HEK293 (cell line): Measurements from ENCODE around the gene CALHM6.

ENCODE experiments used
- CTCF ChIA-PET: fragments of 350-600 bp; formaldehyde crosslinking; extraction: SDS; loops from one replicate; lab custom pipeline; 2021; ENCODE audit warnings: antibody characterized with exemption; lab: Yijun Ruan, JAX
- POLR2A ChIA-PET: fragments of 300-600 bp; formaldehyde crosslinking; extraction: SDS; loops from one replicate; lab custom pipeline; 2020; ENCODE audit warnings: antibody characterized with exemption, inconsistent platforms; lab: Yijun Ruan, JAX
- H3K27ac ChIP-seq: fragments of 200-500 bp; sonication (Bioruptor generic); 2 replicates; pipeline ENCODE4 v1.5.1; 2014; ENCODE audit warnings: low read depth, low read length, control low read depth, inconsistent platforms; ENCODE audit errors: extremely low read depth
- H3K36me3 ChIP-seq, 2 experiments: fragments of 200-500 bp in 1 of 2; sonication (Bioruptor generic) in 1 of 2; 1 replicate in 1 of 2; 2 replicates in 1 of 2; pipeline ENCODE4 v1.5.1; 2014 to 2017; ENCODE audit warnings: inconsistent platforms in 2 of 2, low read length in 2 of 2; ENCODE audit not compliant: control insufficient read depth in 2 of 2, insufficient read depth in 1 of 2
- H3K4me1 ChIP-seq: fragments of 200-500 bp; sonication (Bioruptor generic); 2 replicates; pipeline ENCODE4 v1.5.1; 2014; ENCODE audit warnings: mild to moderate bottlenecking, low read length, inconsistent platforms; ENCODE audit not compliant: control insufficient read depth, insufficient read depth
- H3K4me3 ChIP-seq: 2 replicates; pipeline ENCODE4 v1.5.1; 2011; ENCODE audit warnings: low read depth, mild to moderate bottlenecking, control low read depth, low read length, moderate library complexity
- H3K9me3 ChIP-seq: fragments of 200-500 bp; sonication (Bioruptor generic); 2 replicates; pipeline ENCODE4 v1.5.1; 2014; ENCODE audit warnings: low read depth, low read length, inconsistent platforms; ENCODE audit not compliant: control insufficient read depth, insufficient read depth
- HOXD13 ChIP-seq: sonication (generic); formaldehyde crosslinking; IDR thresholded peaks from 2 replicates; pipeline ENCODE4 v1.8.0; 2022; ENCODE audit warnings: missing genetic modification reagents, borderline replicate concordance
- KLF1 ChIP-seq: fragments of 450-650 bp; formaldehyde crosslinking; IDR thresholded peaks from 2 replicates; pipeline ENCODE4 v1.5.1; 2016; ENCODE audit warnings: missing biosample characterization, missing genetic modification characterization
- MZF1 ChIP-seq: fragments of 450-650 bp; formaldehyde crosslinking; IDR thresholded peaks from 2 replicates; pipeline ENCODE4 v1.5.1; 2017; ENCODE audit warnings: missing biosample characterization, missing genetic modification characterization, borderline replicate concordance
- REPIN1 ChIP-seq: fragments of 450-650 bp; formaldehyde crosslinking; IDR thresholded peaks from 2 replicates; pipeline ENCODE4 v1.5.1; 2017; ENCODE audit warnings: missing biosample characterization, missing genetic modification characterization, low read depth
- SETDB1 ChIP-seq: IDR thresholded peaks from one replicate; pipeline ENCODE4 v1.6.1; 2017; ENCODE audit warnings: mild to moderate bottlenecking, low read length, moderate library complexity, mixed read lengths; ENCODE audit not compliant: insufficient read length
- ZBTB17 ChIP-seq: fragments of 450-650 bp; formaldehyde crosslinking; IDR thresholded peaks from 2 replicates; pipeline ENCODE4 v1.5.1; 2016; ENCODE audit warnings: missing biosample characterization, missing genetic modification characterization
- ZNF112 ChIP-seq: fragments of 450-650 bp; formaldehyde crosslinking; IDR thresholded peaks from 2 replicates; pipeline ENCODE4 v1.5.0; 2017; ENCODE audit warnings: missing biosample characterization, missing genetic modification characterization
- ZNF2 ChIP-seq: fragments of 450-650 bp; formaldehyde crosslinking; IDR thresholded peaks from 2 replicates; pipeline ENCODE4 v1.5.1; 2016; ENCODE audit warnings: missing biosample characterization, missing genetic modification characterization
- ZNF202 ChIP-seq: fragments of 450-650 bp; formaldehyde crosslinking; IDR thresholded peaks from 2 replicates; pipeline ENCODE4 v1.5.1; 2016; ENCODE audit warnings: missing biosample characterization, missing genetic modification characterization, borderline replicate concordance
- ZNF24 ChIP-seq: fragments of 450-650 bp; formaldehyde crosslinking; IDR thresholded peaks from 2 replicates; pipeline ENCODE4 v1.5.1; 2016; ENCODE audit warnings: missing biosample characterization, missing genetic modification characterization
- ZNF596 ChIP-seq: fragments of 450-650 bp; IDR thresholded peaks from 2 replicates; pipeline ENCODE4 v1.5.0; 2018; ENCODE audit warnings: missing biosample characterization, mild to moderate bottlenecking, missing genetic modification characterization, moderate library complexity
- ZNF626 ChIP-seq: fragments of 450-650 bp; sonication (Bioruptor Pico); formaldehyde crosslinking; IDR thresholded peaks from 2 replicates; pipeline ENCODE4 v1.5.1; 2018; ENCODE audit warnings: missing biosample characterization, missing genetic modification characterization, inconsistent platforms
- ZNF707 ChIP-seq: fragments of 450-650 bp; formaldehyde crosslinking; IDR thresholded peaks from 2 replicates; pipeline ENCODE4 v1.5.1; 2016; ENCODE audit warnings: missing biosample characterization, missing genetic modification characterization
- TF ChIP-seq, protein P1 (sequence below): fragments of 450-650 bp; formaldehyde crosslinking; IDR thresholded peaks from 2 replicates; pipeline ENCODE4 v1.5.1; 2016; ENCODE audit warnings: missing biosample characterization, missing genetic modification characterization
- TF ChIP-seq, protein P2 (sequence below): fragments of 450-650 bp; formaldehyde crosslinking; IDR thresholded peaks from 2 replicates; pipeline ENCODE4 v1.5.1; 2016; ENCODE audit warnings: missing biosample characterization, missing genetic modification characterization
- TF ChIP-seq, protein P3 (sequence below): fragments of 450-650 bp; formaldehyde crosslinking; IDR thresholded peaks from 2 replicates; pipeline ENCODE4 v1.5.1; 2016; ENCODE audit warnings: missing biosample characterization, missing genetic modification characterization
- TF ChIP-seq, protein P4 (sequence below): sonication (generic); formaldehyde crosslinking; IDR thresholded peaks from 2 replicates; pipeline ENCODE4 v1.8.1; 2022; ENCODE audit warnings: mild to moderate bottlenecking, moderate library complexity, missing genetic modification reagents

CALHM6 gene

DNA sequence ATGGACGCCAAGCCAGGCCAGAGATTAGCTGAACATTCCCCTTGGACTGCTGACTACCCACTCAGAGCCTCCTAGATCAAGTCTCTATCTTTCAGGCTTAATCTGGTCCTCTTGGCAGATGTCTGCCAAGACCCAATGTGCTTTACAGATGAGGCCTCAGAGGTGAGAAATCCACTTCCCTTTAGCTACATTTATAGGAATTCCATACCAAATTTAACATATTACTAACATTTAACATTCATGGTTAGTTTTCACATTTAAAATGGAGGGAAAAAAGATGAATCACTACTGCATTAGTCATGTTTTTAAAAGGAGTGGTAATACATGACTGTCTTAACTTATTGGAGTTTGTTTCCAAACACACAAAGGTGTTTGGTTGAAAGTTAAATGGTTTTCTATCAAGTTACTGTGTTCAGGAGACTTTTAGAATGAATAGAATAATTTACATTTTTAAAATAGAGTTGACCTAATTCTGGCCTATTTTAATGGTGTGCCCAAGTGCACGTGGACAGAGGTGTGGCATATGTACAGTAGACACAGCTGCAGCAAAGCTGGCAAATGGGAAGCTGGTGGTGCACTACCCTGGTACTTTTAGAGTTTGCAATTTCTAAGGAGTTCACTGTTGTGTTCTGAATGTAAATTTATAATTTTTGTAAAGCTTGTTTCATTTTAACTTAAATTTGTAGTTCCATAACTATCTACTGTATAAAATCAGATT lies 41.9 kb upstream of the CALHM6 start:
- POLR2A ChIA-PET: no interaction called here

DNA sequence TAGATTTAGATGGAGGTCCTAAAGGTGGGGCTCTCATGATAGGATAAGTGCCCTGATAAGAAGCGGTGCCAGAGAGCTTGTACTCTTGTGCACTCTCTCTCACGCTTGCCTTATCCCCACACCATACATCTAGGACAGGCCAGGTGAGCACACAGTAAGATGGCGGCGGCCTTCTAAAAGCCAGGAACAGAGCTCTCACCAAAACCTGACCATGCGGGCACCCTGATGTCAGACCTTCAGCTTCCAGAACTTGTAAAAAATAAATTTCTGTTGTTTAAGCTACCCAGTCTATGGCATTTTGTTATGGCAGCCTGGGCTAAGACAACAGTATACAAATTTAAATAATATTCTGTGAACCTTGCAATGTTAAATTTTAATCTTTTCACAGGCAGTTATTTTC lies 40.8 kb upstream of the CALHM6 start:
- TF ChIP-seq MZF1 (tag by site-specific recombination) (no peak), ZNF112 (tag by site-specific recombination) (no peak), ZNF626 (no peak), ZBTB17 (tag by site-specific recombination) (no peak), ZNF596 (tag by site-specific recombination) (no peak), REPIN1 (tag by site-specific recombination) (no peak), ZNF24 (tag by site-specific recombination) (no peak), KLF1 (no peak), HOXD13 (CRISPR knock-in tag) (no peak)
- TF ChIP-seq, protein P1, sequence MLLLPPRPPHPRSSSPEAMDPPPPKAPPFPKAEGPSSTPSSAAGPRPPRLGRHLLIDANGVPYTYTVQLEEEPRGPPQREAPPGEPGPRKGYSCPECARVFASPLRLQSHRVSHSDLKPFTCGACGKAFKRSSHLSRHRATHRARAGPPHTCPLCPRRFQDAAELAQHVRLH (tag by site-specific recombination): no peak
- TF ChIP-seq, protein P2, sequence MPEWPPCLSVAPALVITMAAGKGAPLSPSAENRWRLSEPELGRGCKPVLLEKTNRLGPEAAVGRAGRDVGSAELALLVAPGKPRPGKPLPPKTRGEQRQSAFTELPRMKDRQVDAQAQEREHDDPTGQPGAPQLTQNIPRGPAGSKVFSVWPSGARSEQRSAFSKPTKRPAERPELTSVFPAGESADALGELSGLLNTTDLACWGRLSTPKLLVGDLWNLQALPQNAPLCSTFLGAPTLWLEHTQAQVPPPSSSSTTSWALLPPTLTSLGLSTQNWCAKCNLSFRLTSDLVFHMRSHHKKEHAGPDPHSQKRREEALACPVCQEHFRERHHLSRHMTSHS: no peak
- TF ChIP-seq, protein P3, sequence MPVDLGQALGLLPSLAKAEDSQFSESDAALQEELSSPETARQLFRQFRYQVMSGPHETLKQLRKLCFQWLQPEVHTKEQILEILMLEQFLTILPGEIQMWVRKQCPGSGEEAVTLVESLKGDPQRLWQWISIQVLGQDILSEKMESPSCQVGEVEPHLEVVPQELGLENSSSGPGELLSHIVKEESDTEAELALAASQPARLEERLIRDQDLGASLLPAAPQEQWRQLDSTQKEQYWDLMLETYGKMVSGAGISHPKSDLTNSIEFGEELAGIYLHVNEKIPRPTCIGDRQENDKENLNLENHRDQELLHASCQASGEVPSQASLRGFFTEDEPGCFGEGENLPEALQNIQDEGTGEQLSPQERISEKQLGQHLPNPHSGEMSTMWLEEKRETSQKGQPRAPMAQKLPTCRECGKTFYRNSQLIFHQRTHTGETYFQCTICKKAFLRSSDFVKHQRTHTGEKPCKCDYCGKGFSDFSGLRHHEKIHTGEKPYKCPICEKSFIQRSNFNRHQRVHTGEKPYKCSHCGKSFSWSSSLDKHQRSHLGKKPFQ: no peak
- TF ChIP-seq, all 188 proteins: peak for 0
- POLR2A ChIA-PET: no interaction called here
- no peaks in the 10 kb centered on the region for H3K9me3 ChIP-seq
- no peak overlapping the region for H3K4me3 ChIP-seq
- CTCF ChIA-PET: interaction anchor here (1.1 to 1.7 kb wide), 2 partner anchors 141 to 152 kb away, joined by 3 to 6 read pairs; no protein-coding TSS in a partner anchor
- H3K27ac ChIP-seq: no peak overlapping the region
- H3K4me1 ChIP-seq: no peaks in the 10 kb centered on the region
- H3K36me3 ChIP-seq: peaks cover 0 to 5% of the 10 kb centered on the region in 2 experiments; a peak in 1 of 3 replicates

More for the DNA sequence above, 41.9 kb upstream of the CALHM6 start:
- TF ChIP-seq, protein P4, sequence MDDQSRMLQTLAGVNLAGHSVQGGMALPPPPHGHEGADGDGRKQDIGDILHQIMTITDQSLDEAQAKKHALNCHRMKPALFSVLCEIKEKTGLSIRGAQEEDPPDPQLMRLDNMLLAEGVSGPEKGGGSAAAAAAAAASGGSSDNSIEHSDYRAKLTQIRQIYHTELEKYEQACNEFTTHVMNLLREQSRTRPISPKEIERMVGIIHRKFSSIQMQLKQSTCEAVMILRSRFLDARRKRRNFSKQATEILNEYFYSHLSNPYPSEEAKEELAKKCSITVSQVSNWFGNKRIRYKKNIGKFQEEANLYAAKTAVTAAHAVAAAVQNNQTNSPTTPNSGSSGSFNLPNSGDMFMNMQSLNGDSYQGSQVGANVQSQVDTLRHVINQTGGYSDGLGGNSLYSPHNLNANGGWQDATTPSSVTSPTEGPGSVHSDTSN (CRISPR knock-in tag): no peak
- peak; percentile 66 for TF ChIP-seq SETDB1
- TF ChIP-seq, all 188 proteins: peak for 1
- CTCF ChIA-PET: interaction anchor here (0.6 to 1.7 kb wide), 4 partner anchors 11 to 151 kb away, joined by 3 to 6 read pairs (median 3); no protein-coding TSS in a partner anchor
- Histone ChIP-seq H3K4me1 (no peaks in the 10 kb centered on the region), H3K36me3 (peaks cover 0 to 5% of the 10 kb centered on the region in 2 experiments; a peak in 1 of 3 replicates), H3K27ac (no peak overlapping the region), H3K4me3 (no peak overlapping the region), H3K9me3 (no peaks in the 10 kb centered on the region)

DNA sequence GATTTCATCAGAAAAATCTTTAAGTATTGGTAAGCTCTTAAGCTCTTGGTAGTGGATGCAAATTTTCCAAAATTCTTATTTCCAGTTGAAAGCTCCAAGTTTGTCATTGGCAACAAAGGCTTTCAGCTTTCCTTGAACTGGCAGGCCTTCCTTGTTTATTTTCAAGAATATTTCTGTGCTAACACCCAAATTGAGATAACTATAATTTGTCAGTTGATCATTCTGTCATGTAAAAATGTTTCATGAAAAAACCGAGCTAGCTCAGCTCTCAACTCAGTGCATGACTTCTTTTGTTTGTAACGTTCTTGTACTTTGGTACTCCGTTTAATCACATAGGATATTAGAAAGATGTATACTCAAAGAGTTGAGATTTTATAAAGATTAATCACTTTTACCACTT lies 38.9 kb upstream of the CALHM6 start:
- POLR2A ChIA-PET: interaction anchor here (1.5 kb wide), 1 partner anchor 51 kb away, joined by 3 read pairs; no protein-coding TSS in a partner anchor
- Histone ChIP-seq H3K4me3 (no peak overlapping the region), H3K9me3 (no peaks in the 10 kb centered on the region), H3K36me3 (peaks cover 0 to 18% of the 10 kb centered on the region in 2 experiments; a peak in 2 of 3 replicates), H3K4me1 (no peaks in the 10 kb centered on the region), H3K27ac (no peak overlapping the region)
- TF ChIP-seq ZNF2 (tag by site-specific recombination): no peak
- TF ChIP-seq ZNF707 (tag by site-specific recombination): no peak
- no peak for TF ChIP-seq ZNF202 (tag by site-specific recombination)
- CTCF ChIA-PET: interaction anchor here (0.6 to 1.3 kb wide), 2 partner anchors 10 to 142 kb away, joined by 3 to 6 read pairs; partner anchors contain the start of gene TSPYL1
